A172 (cell line): ENCODE data around the gene GP2. TPM values are rescaled to one million over a fixed set of nuclear protein-coding genes. Genes with fewer than 3 reads are reported as not detected.

Experiments used
- DNase-seq: peaks from one replicate; pipeline ENCODE4 v3.0.0-alpha.2; 2015; ENCODE audit warnings: low spot score
- total RNA-seq: library from RNA; depleted of rRNA; stranded (reverse); fragments of >200 nt; shearing (Covaris generic); gene quantifications from 2 replicates; pipeline ENCODE4 v1.2.3, GENCODE V29; 2014; rRNA removed

GP2 gene
- total RNA-seq, result not detected in 2 replicates

DNA sequence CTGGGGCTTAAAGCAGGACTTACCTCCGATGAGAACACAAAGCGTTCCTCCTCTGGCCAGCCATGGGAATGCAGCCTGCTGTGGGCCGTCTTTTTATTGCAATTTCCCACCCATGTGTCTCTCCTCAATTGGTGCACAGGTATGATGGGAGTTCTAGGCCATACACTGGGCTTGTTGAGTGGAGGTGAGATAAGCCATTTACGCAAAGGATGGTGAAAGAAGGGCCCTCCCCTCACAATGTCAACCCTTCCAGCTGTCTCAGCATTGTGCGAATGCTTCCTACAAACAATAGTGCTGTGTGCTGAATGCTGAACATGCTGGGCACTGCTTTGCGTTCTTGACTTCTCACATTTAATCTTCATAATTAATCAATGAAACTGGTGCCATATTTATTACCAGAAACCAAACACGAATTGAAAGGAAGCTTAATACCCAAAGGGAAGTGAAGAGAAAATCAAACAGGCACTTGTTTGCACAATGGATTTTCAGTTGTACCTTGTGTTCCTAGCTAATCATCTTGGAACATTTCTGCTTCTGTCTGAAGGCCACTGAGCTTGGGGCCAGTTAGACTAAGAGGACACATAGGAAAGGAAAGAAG, at the start of gene GP2:
Gene GP2 (minus strand): TSS at position 70 of the 598 bp plus-strand sequence. CDS start 1,082 bp downstream, outside the sequence.
- DNase-seq, result no peak

DNA sequence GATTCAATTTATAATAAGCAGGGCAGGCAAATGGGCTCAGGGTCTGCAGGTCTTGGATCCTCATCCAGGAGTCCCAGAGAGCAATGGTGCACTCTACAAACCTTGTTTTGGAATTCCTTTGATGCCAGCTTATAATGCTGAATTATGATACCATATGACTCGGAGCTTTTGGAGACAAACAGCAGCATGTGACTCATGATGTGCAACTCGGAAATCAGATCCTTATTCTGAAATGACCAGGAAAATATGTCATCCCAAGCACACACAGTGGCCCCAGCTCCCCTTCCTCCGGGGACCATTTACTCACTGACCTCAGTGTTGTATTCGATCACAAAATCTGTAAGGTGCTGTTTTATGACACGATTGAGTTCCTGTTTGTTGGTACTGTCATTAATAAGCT, 45.4 kb upstream of the GP2 start:
- no peak for DNase-seq

DNA sequence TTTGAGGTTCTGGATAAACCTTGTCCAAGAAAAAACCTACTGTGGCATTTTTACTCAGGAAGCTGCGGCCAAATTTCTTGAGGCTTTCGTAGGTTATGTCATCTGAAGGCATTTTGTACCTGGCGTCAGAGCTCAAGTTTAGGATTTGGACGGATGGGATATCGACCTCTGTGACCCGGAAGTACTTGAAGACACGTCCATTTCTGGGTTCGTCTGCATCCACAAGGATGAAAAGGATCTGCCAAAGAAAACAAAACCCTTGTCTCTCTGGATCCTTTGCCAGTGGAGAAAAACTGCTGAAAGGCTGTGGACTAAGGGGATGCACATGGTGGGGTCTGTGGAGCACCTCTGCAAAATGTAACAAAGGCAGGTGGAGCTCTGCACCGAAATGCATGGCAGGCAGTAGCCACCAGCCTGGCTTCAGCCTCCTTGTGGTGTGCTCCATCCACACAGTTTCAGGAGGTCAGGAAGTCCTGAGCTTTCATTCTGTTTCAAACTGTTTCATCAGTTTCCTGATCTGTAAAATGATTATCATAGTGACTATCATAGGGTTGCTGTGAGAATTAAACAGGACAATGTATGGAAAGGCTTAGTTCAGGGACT, 42.2 kb upstream of the GP2 start:
- no peak for DNase-seq

DNA sequence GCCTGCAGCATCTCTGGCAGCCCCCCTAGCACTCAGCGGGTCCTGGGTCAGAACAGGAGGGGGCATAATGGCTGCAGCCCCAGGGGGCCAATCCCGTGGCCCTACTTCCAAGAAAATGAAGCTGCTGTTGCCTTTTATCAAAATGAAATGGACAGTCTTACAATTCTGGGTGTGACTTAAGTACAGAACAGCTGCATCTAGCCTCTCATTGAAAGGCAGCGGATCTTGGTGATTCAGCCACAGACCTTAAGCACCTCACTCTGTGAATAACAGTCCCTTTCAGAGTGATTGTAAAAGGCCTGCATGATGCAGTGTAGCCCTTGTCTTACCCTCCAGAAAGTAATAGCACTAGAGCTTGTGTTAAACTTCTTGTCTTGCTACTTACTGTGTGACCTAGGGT, 36.7 kb upstream of the GP2 start:
- no peak for DNase-seq

DNA sequence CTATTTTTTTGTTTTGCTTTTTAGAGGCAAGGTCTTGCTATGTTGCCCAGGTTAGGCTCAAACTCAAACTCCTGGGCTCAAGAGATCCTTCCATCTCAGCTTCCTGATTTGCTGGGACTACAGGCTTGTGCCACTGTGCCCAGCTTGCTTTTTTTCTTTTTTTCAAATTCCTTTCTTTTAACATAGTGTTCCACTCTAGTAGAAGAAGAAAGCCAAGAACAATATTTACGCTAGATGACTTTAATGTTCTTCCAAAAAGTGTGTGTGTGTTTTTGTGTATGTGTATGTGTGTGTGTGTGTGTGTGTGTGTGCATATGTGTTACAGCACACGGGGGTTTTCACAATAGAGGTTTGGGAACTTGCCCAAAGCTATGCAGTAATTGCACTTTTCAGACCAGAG, 35.9 kb upstream of the GP2 start:
- DNase-seq, result no peak

DNA sequence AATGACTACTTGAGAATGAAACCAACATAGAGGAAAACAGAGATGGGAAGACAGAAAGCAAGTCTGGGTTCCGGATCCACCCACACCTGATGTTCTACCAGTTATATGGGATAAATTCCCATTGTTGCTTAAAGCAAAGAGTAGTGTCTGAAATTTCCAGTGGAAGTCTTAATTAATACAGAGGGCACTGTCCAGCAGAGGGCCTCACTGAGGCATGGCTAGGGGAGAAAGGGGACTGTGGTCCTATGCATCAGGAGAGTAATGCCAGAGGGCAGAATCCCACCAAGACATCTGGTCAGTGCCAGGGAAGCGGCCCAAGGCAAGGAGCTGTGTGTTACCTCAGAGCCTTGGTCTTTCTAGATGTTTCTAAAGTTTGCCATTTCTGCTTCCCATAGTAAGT, 32.7 kb upstream of the GP2 start:
- DNase-seq, result no peak

DNA sequence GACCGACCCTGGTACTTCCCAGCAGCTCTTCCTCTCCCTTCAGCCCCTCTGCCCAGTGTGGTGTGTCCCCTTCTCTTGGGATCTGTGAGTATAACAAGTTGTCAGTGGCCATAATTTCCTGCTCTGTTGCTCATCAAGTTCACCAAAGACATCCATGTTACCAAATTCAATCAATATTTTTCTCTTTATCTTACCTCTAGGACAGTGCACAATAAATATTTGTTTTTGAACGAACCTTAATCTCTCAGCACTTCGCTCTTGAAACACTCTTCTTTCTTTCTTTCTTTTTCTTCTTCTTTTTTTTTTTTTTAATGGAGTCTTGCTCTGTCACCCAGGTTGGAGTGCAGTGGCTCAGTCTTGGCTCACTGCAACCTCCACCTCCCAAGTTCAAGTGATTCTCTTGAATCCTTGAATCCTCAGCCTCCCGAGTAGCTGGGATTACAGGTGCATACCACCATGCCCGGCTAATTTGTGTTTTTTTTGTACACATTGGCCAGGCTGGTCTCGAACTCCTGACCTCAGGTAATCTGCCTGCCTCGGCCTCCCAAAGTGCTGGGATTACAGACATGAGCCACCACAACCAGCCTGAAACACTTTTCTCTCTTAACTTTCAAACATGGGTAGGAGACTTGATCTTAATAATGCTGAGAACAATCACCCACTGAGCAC, 27.9 kb upstream of the GP2 start:
- DNase-seq, result no peak

DNA sequence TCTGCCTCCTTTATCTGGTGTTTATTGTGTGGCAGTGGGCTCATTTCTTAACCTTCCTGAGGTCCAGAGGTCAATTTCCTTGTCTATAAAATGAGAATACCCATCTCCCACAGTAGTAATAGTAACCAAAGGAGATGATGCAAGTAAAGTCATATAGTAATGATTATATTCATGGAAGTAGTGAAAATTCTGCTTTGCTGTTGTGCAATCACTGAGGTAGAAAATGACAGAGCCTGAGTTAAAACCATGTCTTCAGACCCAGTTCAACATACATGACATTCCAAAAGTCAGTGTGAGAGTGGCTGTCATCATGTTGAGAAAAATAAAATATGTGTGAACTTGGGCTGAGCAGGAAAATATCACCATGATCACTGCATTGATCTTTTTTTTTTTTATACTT, 26.1 kb upstream of the GP2 start:
- DNase-seq, result no peak

DNA sequence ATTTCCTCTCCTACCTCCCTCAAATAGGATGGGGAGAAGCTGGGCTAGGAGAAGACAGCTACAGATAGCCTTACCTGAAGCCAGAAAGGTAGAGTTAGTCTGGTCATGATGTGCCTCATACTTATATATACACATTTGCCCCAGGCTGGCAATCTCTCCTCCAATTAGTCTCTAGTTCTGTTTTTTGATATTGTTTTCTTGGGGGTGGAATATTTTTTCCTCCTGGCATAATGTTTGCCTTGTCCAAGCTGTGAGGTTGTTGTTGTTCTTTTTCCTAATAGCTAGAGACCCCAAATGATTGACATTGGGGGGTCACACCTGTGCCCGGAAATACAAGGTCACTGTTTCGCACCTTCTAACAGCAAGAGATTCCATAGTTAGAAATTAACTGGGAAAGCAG, 25.3 kb upstream of the GP2 start, which contains the start of gene UMOD:
Gene UMOD (minus strand): TSS at position 101 of the 400 bp plus-strand sequence. CDS start 1,978 bp downstream, outside the sequence.
- no peak for DNase-seq

DNA sequence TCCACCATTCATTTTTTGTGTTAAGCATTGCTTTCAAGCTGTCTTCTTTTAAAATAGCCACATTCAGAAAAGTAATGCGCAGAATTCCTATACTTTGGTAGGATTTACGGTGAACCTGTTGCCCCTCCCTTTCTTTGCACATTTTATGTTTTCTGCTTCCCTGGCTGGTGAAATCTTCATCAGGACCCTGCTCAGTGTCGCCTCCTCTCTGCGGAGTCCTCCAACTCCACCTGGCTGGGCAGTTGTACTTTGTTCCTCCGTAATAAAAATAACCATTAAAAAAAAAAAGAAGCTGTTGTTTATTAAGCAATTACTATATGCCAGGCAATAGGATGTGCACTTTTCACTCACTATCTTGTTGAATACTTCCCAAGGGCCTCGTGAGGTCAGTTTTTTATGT, 22.3 kb upstream of the GP2 start:
- no peak for DNase-seq

DNA sequence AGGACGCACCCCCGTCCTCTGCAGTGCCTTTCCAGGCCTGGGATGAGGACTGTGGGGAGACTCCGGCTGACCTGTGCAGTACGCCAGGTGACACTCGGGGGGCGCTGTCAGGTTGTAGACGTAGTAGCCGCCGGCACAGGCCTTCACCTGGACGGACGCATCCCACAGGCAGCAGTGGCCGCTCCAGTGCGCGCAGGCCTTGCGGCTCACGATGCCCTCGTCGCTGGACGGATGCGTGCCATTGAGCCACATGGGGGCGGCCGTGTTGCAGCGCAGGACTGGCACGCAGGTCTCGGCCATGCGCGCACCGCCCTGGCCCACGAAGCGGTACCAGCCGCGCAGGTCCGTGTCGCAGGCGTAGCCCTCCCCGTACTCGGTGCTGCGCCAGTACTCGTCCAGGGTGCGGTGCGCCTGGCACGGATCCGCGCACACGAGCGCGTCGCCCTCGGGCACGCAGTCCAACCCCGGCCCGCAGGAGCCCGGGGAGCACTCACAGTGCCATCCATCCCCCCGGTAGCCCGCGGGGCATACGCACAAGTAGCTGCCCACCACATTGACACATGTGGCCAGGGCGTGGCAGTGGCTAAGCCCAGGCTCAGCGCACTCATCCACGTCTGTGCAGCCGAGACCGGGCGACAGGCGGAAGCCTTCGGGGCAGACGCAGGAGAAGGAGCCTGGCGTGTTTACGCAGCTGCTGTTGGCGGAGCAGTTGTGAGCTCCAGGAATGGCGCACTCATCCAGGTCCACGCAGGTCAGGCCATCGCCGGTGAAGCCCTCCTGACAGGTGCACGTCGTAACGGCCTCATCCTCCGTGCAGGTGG, 21.3 kb upstream of the GP2 start:
- DNase-seq, result no peak

DNA sequence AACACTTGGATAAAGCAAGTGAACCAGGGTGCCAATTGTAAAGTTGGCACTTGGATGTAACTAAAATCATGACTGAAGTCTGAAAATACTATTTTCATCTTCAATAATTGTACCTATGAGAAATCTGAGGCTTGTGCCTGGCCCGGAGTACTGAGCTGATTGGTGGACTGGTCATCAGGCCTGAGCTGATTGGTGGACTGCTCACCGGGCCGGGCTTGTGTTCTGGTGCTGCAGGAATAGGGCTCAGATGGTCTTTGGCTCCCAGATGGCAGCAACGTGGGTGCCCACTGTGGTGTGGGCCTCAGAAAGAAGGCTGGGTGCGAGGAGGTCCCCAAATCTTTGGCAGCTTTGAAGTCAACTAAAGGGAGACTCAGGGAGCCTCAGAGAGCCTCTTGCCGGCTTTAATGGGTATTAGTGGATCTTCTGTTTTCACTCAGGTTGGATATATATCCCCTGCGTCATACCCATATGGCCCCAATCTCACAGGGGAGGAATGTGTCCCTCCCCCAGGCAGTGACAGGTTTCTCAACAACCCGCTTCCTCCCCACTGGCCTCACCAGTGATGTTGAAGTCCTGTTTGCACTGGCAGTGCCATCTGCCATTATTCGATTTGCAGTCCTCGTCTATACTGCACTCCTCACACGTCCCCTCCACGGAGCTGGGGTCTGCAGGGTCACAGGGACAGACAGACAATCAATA, 20.5 kb upstream of the GP2 start:
- no peak for DNase-seq

DNA sequence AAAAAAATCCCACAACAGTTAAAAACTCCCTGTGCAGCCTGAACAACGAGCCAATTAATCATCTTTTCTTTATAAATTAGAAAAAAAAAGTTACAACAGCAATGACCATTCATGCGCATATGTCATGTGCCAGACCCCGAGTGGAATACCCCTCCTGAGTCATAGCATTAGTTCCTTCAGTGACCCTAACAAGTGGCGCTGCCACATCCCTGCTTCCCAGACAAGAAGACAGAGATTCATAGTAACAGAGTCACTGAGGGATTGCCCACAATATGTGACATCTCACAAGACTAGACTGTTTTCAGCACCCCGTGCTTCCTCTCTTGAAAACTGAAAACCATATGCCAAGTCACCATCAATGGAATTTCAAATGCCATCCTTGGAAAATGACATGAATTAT, 17.3 kb upstream of the GP2 start:
- DNase-seq, result no peak

DNA sequence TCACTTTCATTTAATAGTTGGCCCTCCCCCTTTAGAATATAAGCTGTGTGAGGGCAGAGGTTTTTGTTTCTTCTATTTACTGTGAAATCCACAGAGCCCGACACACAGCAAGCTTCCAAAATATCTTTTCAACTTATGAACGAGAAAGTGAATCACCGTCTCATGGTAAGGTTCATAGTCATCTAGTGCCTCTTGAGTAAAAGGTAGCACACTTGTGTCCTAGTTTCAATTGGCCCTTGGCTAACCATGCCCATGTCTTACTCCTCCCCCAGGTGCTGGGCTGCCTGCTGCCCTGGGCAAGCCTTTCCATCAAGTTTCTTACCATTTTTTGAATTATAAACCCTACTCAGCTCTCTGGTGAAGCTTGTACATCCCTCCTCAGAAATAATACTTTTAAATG, 12.4 kb upstream of the GP2 start:
- DNase-seq, result no peak

DNA sequence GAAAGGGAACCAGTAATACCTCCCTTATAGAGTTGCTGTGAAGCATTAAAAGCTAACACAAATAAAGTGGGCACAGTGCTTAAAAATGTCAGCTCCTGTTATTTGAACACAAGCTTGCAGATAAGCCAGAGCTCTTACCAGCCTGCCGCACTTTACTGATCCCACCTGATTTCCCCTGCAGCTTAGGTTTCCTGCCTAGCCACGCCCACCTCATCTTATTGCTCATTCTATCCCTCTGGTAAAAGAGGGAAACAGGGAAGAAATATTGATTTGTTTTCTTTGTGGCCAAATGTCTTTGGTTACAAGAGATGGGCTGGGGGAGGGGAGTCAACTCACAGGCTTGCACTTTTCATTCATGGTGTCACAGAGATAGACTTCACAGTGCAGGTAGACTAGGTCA, 9.6 kb upstream of the GP2 start:
- DNase-seq, result no peak

DNA sequence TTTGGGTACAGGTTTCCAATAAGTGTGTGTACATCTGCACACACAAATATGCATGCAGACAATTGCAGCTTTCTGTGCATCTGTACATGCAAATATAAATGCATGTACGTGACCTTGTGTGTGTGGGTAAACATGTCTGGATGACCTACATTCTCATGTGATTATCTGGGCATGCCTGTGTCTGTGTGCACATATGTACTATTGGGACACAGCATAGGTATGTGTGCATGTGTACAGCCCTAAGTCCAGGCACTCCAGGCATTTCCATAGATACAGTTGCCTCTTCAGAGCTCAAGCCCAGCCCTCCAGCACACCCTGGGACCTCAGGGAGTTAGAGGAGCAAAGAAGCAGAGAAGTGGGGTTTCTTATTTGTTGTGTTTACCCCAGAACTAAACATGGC, 7.1 kb upstream of the GP2 start:
- no peak for DNase-seq

DNA sequence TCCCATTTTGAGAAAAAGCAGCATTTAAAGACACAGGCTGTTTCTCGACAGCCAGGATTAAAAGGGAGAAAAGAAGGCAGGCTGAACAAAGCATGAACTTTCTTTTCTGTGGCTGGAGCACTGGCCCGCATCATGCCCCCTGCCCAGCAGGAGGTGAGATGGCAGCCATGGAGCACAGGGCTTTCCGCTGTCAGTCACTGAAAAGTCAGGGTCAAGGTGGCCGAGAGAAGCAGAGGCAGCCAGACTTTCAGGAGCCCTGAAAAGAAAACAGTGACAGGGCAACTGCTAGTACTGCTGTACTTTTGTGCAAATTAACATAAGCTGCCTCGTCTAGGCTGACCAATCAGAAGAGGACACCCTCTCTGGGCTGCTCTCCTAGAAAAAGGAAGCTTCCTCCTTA, 5.8 kb upstream of the GP2 start:
- no peak for DNase-seq

DNA sequence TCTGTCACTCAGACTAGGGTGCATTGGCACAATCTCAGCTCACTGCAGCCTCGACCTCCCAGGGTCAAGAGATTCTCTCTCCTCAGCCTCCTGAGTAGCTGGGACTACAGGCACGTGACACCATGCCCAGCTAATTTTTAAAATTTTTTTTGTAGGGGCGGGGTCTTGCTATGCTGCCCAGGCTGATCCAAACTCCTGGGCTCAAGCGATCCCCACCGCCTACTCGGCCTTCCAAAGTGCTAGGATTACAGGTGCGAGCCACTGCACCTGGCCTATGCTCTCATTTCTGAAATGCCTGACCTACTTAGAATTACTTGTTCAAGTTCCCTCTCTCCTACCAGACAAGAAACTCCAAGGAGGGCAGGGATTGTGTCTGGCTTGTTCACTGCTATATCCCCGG, 5.1 kb upstream of the GP2 start:
- no peak for DNase-seq

DNA sequence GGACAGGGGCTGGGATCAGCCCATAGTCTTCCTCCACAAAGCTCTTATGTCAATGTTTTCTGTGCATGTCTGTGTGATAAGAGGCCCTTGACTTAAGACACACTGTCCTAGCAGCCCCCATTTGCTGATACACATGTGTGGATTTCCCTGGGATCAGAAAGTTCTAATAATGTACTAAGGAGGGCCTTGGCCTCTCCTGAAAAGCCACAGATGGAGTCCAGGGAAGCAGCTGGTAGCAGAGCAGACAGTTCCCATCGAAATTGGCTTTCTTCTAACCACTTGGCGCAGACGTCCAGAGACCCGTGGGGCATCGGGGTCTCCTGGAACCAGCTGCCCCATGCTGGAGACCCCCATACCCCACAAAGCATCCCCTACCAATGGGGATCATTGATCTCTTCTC, 4.3 kb upstream of the GP2 start:
- no peak for DNase-seq

DNA sequence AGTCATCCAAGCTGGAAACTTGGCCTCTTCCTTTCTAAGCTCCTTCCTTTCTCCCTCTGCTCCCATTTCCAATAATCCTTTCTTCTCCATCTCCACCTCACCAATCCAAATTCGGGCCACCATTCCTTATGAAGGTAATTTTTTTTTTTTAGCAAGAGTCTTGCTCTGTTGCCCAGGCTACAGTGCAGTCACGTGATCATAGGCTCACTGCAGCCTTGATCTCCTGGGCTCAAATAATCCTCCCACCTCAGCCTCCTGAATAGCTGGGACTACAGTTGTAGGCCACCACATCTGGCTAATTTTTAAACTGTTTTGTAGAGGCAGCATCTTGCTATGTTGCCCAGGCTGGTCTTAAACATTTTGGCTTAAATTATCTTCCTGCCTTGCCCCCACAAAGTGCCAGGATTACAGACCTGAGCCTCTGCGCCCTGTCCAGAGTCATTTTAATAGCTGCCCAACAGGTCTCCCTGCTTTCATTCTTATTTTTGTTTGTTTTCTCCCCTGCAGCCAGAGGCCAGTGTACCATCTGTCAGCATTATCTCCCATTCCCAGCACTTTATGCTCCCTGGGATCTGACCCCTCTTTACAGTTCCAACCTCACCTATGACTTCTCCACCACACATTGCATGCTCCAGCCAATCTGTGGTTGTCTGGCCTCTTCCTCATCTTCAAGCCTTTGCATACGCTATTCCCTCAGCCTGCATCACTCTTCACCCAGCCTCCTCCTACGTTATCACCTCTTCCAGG, 2.3 kb upstream of the GP2 start:
- DNase-seq, result no peak

DNA sequence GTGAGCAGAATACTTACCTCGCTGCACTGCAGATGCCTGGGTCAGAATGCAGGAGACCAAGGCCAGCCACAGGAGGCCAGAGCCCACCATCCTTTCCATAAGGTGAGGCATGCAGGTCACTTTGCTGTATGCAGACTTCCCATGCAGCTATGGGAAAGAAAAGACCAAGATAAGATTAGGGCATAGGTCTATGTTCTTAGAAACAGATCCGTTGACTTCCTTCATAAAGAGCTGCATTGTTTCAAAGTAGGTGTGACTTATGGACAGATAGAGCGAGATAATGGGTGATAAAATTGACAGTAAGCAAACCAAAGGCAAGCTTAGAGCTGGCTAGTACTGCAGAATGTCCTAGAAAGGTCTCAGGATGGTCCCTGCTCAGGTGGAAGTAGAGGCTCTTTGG, 992 bp downstream of the GP2 start:
- no peak for DNase-seq
